Transverse colon (tissue), 4 donors: Measurements from ENCODE around the gene FAM171A2. TPM values are rescaled to one million over a fixed set of nuclear protein-coding genes. Genes with fewer than 3 reads are reported as not detected.
"Not testable (repeated sequence)": the region's sequence is repeated elsewhere in the genome, so short reads cannot be mapped to it uniquely, and the experiment has no call there.

Experiments
- DNase-seq: peaks from one replicate; pipeline ENCODE4 v3.0.0-alpha.2; 2019
- H3K27ac ChIP-seq, 4 donors: fragments of 200-600 bp; sonication (generic); 2 replicates each; pipeline ENCODE4 v1.5.1; 2016 to 2018; ENCODE audit warnings: inconsistent platforms in 4 of 4
- H3K27me3 ChIP-seq: fragments of 200-600 bp; sonication (generic); 2 replicates; pipeline ENCODE4 v1.5.1; 2017; ENCODE audit warnings: inconsistent platforms
- H3K36me3 ChIP-seq, 4 donors: fragments of 200-600 bp; sonication (generic); 2 replicates each; pipeline ENCODE4 v1.5.1; 2017 to 2019; ENCODE audit warnings: inconsistent platforms in 4 of 4
- H3K4me1 ChIP-seq, 4 donors: fragments of 200-600 bp; sonication (generic); 2 replicates each; pipeline ENCODE4 v1.5.1; 2017 to 2020; ENCODE audit warnings: inconsistent platforms in 4 of 4
- H3K4me3 ChIP-seq, 4 donors: fragments of 200-600 bp; sonication (generic); 1 replicate in 1 of 4; 2 replicates in 3 of 4; pipeline versions ENCODE4 v1.5.1 to v1.6.1; 2017 to 2019; ENCODE audit warnings: inconsistent platforms in 4 of 4
- H3K9me3 ChIP-seq, 2 donors: fragments of 200-600 bp; sonication (generic); 2 replicates each; pipeline ENCODE4 v1.5.1; 2017 to 2019; ENCODE audit warnings: inconsistent platforms in 2 of 2
- CTCF ChIP-seq, 5 experiments: fragments of 200-600 bp in 3 of 5; fragments of 450-650 bp in 2 of 5; sonication (generic) in 3 of 5; IDR thresholded peaks; 1 replicate in 2 of 5; 2 replicates in 3 of 5; pipeline ENCODE4 v1.5.1; 2016 to 2017; ENCODE audit warnings: antibody characterized with exemption in 5 of 5, inconsistent platforms in 3 of 5, mild to moderate bottlenecking in 2 of 5, moderate library complexity in 1 of 5
- EP300 ChIP-seq: sonication (generic); formaldehyde crosslinking; IDR thresholded peaks from one replicate; pipeline ENCODE4 v1.6.1; 2017; ENCODE audit warnings: antibody characterized with exemption, low read depth
- POLR2A ChIP-seq: fragments of 450-650 bp; IDR thresholded peaks from one replicate; pipeline ENCODE4 v1.6.1; 2016; ENCODE audit warnings: antibody characterized with exemption, mild to moderate bottlenecking, moderate library complexity
- POLR2AphosphoS5 ChIP-seq, 3 donors: sonication (generic); formaldehyde crosslinking; IDR thresholded peaks; one replicate each; pipeline ENCODE4 v1.6.1; 2016; ENCODE audit warnings: antibody characterized with exemption in 3 of 3
- WGBS, 2 donors: methylation state at CpG; one replicate each; pipeline ENCODE4 v1.1.5; 2018; ENCODE audit warnings: low coverage in 1 of 2; 5-methylcytosine and 5-hydroxymethylcytosine counted together
- in situ Hi-C, 4 donors: fragments of 200-750 bp; cut with MboI; loops; one replicate each; pipeline versions ENCODE4 v1.15.0 to v1.15.1; 2017; ENCODE audit warnings: low sequenced_read_pairs in 3 of 4, low pct_ligation_motif_present in 1 of 4, low pct_unique_long_range_greater_than_20kb in 1 of 4
- intact Hi-C: fragments of 100-400 bp; cut with DNase I; formaldehyde crosslinking; loops from one replicate; pipeline ENCODE4 v1.15.1; 2023; ENCODE audit warnings: low total_unique reads
- total RNA-seq, 4 donors: library from RNA; depleted of rRNA; stranded (reverse); fragments of >200 nt; gene quantifications; one replicate each; pipeline ENCODE4 v1.1.0, GENCODE V29; 2016

FAM171A2 gene
- total RNA-seq, 4 donors from 2014 or later = 0.14 to 7.9 (median 0.95) TPM; not detected in 1

- peaks cover 0 to 5% (median 0%) of the 10 kb centered on the region in 4 donors for H3K4me1 ChIP-seq
- no peak overlapping the region for H3K27ac ChIP-seq
- H3K36me3 ChIP-seq = no peaks in the 10 kb centered on the region
- in situ Hi-C loops = loop anchor here in 1 of 4 donors (25.0 kb wide), 1 partner anchor 138 kb away; the partner anchor contains the start of gene GPATCH8
- TF ChIP-seq EP300 = no peak
- TF ChIP-seq CTCF (IDR thresholded peaks at IDR 0.05) = no peak
- no peak for TF ChIP-seq POLR2A
- no peak for TF ChIP-seq POLR2AphosphoS5 (IDR thresholded peaks at IDR 0.05)
- H3K4me3 ChIP-seq = no peak overlapping the region
- 33% methylated on average over 25 of the region's 31 CpGs; no CpG with 5 or more reads in 1 of the 2 donors for WGBS, 2 donors
- intact Hi-C loops = no loop called here
- DNase-seq = no peak
- peaks cover 47% of the 10 kb centered on the region for H3K27me3 ChIP-seq
- no peaks in the 10 kb centered on the region for H3K9me3 ChIP-seq
Observed at GRCh38 chr17:44374306-44375195, 10.9 kb upstream of the FAM171A2 start.

GRCh38 chr17:44372036-44372435, 8.4 kb upstream of the FAM171A2 start:
- H3K27ac ChIP-seq = no peak overlapping the region
- in situ Hi-C loops = no loop called here
- TF ChIP-seq CTCF (IDR thresholded peaks at IDR 0.05) (no peak), EP300 (no peak)
- DNase-seq = no peak
- 78% methylated on average over 10 of the region's 10 CpGs; no CpG with 5 or more reads in 1 of the 2 donors for WGBS, 2 donors
- H3K9me3 ChIP-seq = no peaks in the 10 kb centered on the region
- H3K4me3 ChIP-seq = no peak overlapping the region
- no peaks in the 10 kb centered on the region for H3K36me3 ChIP-seq
- peaks cover 0 to 5% (median 0%) of the 10 kb centered on the region in 4 donors for H3K4me1 ChIP-seq
- intact Hi-C loops = no loop called here
- peaks cover 63% of the 10 kb centered on the region for H3K27me3 ChIP-seq

GRCh38 chr17:44369414-44370023, 5.9 kb upstream of the FAM171A2 start:
- in situ Hi-C loops, H3K36me3 ChIP-seq, intact Hi-C loops, H3K9me3 ChIP-seq, H3K27ac ChIP-seq, H3K4me1 ChIP-seq, H3K4me3 ChIP-seq, DNase-seq: not testable (repeated sequence)
- 48% methylated on average over 17 of the region's 17 CpGs; no CpG with 5 or more reads in 1 of the 2 donors for WGBS, 2 donors
- H3K27me3 ChIP-seq = peaks cover 65% of the 10 kb centered on the region

GRCh38 chr17:44368391-44369243, 5.0 kb upstream of the FAM171A2 start:
- H3K27ac ChIP-seq, in situ Hi-C loops, H3K36me3 ChIP-seq, H3K4me1 ChIP-seq, DNase-seq, H3K4me3 ChIP-seq, intact Hi-C loops, H3K9me3 ChIP-seq: not testable (repeated sequence)
- WGBS, 2 donors = 87% methylated on average over 17 of the region's 42 CpGs; no CpG with 5 or more reads in 1 of the 2 donors
- H3K27me3 ChIP-seq = peaks cover 65% of the 10 kb centered on the region
